ENCODE results near the gene SNURF.
"Not testable (repeated sequence)": the region's sequence is repeated elsewhere in the genome, so short reads cannot be mapped to it uniquely, and the experiment has no call there.

Gene SNURF, protein sequence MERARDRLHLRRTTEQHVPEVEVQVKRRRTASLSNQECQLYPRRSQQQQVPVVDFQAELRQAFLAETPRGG

DNA sequence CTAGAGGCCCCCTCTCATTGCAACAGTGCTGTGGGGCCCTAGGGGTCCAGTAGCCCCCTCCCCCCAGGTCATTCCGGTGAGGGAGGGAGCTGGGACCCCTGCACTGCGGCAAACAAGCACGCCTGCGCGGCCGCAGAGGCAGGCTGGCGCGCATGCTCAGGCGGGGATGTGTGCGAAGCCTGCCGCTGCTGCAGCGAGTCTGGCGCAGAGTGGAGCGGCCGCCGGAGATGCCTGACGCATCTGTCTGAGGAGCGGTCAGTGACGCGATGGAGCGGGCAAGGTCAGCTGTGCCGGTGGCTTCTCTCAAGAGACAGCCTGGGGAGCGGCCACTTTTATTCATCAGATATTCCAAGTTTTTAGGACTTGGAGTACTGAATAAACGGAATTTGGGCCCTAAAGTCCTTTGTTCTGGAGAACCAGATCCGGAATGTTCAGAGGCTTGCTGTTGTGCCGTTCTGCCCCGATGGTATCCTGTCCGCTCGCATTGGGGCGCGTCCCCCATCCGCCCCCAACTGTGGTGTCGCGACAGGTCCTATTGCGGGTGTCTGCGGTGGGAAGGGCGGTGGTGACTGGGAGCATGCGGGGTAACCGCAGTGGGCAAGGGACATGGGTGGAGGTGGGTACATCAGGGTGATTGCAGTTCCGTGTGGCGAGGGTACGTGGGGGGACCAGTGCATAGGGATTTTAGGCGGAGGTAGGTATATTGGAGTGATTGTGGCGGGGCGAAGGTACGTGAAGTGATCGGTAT lies at the start of gene SNURF, which contains the start of gene SNRPN:
TSS of gene SNURF (plus strand) at position 205 of the 748 bp plus-strand sequence. CDS start at position 267, 62 bp downstream.
TSS of gene SNRPN (plus strand) at position 205 of the 748 bp plus-strand sequence. CDS start 19,467 bp downstream, outside the sequence.
- peak; percentile 80 for DNase-seq
- in situ Hi-C loops (cut with HindIII; ENCODE audit: low pct_ligation_motif_present, low pct_unique_long_range_greater_than_20kb, low sequenced_read_pairs) = no loop called here

DNA sequence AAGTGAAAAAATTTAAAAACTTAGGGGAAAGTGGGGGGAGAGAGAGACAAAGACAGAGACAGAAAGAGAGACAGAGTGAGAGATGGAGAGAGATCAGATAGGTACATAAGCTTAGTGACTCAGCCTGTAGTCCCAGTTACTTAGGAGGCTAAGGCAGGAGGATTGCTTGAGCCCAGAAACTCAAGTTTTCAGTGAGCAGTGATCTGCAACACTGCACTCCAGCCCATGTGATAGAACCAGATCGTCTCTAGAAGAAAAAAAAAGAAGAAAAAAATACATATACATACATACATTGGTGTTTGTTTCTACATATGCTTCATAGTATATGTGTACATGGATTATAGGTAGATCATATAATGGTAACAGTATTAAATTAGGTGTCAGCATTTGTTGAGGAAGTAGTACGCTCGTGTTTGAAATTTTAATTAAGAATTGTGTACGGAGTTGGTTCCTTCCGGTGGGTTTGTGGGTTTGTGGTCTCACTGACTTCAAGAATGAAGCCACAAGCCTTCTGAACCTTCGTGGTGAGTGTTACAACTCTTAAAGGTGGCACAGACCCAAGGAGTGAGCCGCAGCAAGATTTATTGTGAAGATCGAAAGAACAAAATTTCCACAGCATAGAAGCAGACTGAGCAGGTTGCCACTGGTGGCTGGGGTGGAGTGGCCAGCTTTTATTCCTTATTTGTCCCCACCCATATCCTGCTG lies 38.3 kb upstream of the SNURF start:
- in situ Hi-C loops (cut with HindIII; ENCODE audit: low pct_ligation_motif_present, low pct_unique_long_range_greater_than_20kb, low sequenced_read_pairs) = no loop called here
- no peak for DNase-seq

DNA sequence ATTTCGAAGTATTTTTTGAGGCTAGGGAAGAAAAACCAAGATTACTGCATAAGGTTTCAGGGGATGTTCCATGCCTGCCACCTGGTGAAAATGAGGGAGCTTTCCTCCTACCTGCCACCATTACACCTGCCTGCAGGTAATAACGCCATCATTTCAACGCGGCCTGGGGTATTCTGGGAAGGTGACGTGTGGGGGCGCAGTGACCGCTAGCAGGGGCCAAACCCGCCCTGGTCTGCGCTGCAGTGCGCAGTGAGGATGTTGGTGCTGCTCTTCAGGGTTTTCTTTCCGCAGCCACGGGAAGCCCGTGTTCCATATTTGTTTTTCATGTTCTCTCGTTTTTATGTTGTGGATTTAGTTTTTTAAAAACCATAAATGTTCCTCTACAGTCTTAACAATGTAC lies 37.4 kb upstream of the SNURF start:
- in situ Hi-C loops (cut with HindIII; ENCODE audit: low pct_ligation_motif_present, low pct_unique_long_range_greater_than_20kb, low sequenced_read_pairs) = no loop called here
- DNase-seq = no peak

DNA sequence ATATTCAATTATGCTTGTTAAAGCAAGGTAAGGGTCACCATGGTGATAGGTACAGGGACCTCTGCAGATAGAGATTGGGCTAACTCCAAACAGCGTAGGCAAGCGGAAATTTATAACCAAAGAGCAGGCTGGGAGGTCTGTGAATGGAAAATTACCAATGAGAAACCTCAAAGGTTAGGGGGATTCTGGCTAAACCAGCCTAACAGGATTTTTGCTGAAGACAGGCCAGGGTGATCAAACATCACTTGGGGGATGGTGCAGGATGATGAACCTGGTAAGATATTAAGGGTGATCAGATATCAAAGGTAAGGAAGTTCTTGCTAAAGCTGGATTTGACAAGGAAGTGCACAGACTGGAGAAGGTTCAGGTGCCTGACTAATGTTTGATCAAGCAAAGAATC lies 35.3 kb upstream of the SNURF start:
- in situ Hi-C loops (cut with HindIII; ENCODE audit: low pct_ligation_motif_present, low pct_unique_long_range_greater_than_20kb, low sequenced_read_pairs) = no loop called here
- DNase-seq = no peak

DNA sequence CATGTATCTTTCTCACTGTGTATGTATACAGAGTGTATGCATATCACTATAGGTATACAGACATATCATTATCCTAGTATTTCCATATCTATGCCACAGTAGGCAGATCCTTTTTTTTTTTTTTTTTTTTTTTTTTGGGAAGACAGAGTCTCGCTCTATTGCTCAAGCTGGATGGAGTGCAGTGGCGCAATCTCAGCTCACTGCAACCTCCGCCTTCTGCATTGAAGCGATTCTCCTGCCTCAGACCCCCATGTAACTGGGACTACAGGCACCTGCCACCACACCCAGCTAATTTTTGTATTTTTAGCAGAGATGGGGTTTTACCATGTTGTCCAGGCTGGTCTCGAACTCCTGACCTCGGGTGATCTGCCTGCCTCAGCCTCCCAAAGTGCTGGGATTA lies 32.0 kb upstream of the SNURF start:
- in situ Hi-C loops (cut with HindIII; ENCODE audit: low pct_ligation_motif_present, low pct_unique_long_range_greater_than_20kb, low sequenced_read_pairs); DNase-seq: not testable (repeated sequence)

DNA sequence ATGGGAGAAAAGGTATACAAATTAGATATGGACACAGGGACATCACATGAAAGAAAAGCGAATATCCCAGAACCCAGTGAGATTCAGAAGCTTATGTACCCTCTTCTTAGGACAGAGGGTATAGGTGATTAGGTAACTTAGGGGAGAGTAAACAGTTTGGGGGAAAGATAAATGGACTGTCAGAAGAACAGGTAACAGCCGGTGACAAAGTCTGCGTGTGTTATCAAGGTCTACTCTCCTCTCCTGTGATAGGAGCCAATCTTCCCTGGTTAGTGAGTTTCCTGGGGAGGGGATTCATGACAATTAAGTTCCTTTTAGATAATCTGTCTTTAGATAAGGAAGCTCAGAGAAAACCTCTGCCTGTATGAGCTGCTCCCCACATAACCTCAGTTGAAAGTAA lies 30.6 kb upstream of the SNURF start:
- in situ Hi-C loops (cut with HindIII; ENCODE audit: low pct_ligation_motif_present, low pct_unique_long_range_greater_than_20kb, low sequenced_read_pairs) = no loop called here
- no peak for DNase-seq

DNA sequence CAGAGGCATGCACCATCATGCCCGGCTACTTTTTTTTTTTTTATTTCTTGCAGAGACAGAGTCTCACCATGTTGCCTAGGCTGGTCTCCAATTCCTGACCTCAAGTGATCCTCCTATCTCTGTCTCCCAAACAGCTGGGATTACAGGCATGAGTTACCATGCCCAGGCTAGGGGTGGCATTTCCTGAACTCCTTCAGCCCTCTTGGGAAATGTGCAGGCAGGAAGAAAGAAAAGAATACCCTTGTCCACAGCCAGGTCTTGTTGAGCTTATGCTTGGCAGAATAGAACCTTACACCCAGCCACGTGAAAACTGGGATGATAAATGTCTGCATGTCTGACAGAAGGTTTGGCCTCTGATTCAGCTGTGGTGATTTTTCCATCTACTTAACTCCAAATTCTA lies 30.2 kb upstream of the SNURF start:
- in situ Hi-C loops (cut with HindIII; ENCODE audit: low pct_ligation_motif_present, low pct_unique_long_range_greater_than_20kb, low sequenced_read_pairs) = no loop called here
- DNase-seq = no peak

DNA sequence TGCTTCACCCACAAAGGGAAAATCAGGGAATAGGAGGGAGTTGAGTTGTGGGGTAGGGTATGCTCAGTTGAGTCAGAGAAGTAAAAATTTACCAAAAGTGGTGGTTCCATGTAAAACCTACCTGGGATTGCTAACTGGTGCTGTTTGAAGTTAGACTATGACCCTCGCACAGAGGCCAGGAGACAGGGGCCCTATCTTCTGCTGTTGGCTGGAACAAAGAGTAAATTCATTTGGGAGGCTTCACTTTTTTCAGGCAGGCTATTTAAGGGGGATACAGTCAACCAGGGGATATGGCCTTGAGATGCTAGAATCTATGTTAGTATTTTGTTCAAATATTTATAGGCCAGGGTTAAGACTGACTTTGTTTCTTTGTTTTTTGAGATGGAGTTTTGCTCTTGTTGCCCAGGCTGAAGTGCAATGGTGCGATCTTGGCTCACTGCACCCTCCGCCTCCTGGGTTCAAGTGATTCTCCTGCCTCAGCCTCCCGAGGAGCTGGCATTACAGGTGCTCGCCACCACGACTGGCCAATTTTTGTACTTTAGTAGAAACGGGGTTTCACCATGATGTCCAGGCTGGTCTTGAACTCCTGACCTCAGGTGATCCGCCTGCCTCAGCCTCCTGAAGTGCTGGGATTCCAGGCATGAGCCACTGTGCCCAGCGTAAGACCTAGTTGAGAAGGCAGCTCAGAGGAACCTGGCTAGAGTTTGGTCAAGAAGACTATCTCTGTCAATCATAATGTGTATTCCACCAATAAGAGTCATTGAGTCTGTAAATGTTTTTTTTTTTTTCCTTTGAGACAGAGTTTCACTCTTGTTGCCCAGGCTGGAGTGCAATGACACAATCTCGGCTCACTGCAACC lies 22.7 kb upstream of the SNURF start:
- in situ Hi-C loops (cut with HindIII; ENCODE audit: low pct_ligation_motif_present, low pct_unique_long_range_greater_than_20kb, low sequenced_read_pairs); DNase-seq: not testable (repeated sequence)

DNA sequence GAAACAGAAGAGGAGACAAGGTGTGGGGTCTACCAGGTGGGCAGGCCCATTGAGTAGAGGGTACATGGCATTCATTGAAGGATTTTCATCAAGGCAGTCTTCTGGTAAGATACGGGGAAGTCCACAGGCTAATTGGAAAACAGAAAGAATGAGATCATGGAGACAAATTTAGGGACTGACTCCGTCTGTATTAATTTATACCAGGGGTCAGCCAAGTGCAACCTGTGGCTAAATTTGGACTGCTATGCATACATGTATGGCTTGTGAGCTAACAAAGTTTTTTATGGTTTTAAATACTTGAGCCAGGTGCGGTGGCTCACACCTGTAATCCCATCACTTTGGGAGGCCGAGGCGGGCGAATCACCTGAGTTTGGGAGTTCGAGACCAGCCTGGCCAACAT lies 21.1 kb upstream of the SNURF start:
- DNase-seq = no peak
- in situ Hi-C loops (cut with HindIII; ENCODE audit: low pct_ligation_motif_present, low pct_unique_long_range_greater_than_20kb, low sequenced_read_pairs) = no loop called here

DNA sequence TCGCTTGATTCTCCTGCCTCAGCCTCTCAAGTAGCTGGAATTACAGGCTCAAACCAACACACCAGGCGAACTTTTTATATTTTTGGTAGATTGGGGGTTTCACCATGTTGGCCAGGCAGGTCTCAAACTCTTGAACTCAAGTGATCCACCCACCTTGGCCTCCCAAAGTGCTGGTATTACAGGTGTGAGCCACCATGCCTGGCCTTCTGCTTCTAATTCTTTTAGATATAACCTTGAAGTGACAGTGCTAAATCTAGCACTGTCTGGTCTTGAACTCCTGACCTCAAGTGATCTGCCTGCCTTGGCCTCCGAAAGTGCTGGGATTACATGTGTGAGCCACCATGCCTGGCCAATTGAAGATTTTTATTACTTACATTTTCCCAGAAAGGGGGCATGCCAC lies 16.6 kb upstream of the SNURF start:
- DNase-seq; in situ Hi-C loops (cut with HindIII; ENCODE audit: low pct_ligation_motif_present, low pct_unique_long_range_greater_than_20kb, low sequenced_read_pairs): not testable (repeated sequence)

DNA sequence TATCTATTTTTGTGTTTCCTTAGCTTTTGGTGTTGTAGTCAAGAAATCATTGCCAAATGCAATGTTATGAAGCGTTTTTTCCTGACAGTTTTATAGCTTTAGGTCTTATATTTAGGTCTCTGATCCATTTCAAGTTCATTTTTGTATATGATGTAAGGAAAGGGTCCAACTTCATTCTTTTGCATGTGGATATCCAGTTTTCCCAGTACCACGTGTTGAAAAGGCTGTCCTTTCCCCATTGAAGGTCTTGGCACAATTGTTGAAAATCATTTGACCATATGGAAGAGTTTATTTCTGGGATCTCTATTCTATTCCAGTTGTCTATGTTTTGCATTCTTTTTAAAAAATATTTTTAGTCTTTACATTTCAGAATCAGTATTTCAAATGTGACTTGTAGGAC lies 14.6 kb upstream of the SNURF start:
- DNase-seq = no peak
- in situ Hi-C loops (cut with HindIII; ENCODE audit: low pct_ligation_motif_present, low pct_unique_long_range_greater_than_20kb, low sequenced_read_pairs) = no loop called here

DNA sequence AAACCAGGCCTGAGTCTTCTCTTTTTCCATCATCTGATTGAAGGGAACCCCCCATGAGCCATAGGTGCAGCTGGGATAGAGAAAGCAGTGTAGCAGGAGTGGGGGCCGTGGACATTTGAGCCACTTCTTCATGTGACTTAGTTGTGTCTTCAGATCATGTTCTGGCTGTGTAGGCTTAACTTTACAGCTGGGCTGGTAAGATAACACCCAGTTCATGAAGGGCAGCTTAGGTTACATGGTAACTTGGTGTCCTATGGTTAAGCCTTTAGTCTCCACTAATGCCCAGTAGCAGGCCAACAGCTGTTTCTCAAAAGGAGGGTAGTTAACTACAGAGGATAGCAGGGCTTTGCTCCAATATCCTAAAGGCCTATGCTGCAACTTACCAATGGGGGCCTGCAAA lies 11.4 kb upstream of the SNURF start:
- in situ Hi-C loops (cut with HindIII; ENCODE audit: low pct_ligation_motif_present, low pct_unique_long_range_greater_than_20kb, low sequenced_read_pairs) = no loop called here

DNA sequence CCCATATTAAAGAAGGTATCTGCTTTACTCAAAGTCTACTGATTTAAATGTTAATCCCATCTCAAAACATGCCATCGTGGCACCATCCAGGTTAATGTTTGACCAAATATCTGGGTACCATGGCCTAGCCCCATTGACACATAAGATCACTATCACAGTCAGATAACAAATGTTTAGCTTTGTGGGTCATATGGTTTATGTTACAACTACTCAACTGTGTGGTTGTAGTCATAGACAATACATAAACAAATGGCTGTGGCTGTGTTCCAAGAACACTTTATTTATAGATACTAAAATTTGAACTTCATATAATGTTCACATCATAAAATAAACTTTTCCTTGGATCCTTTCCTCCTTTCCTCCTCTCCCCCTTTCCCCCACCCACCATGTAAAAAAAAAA lies 9.8 kb upstream of the SNURF start:
- in situ Hi-C loops (cut with HindIII; ENCODE audit: low pct_ligation_motif_present, low pct_unique_long_range_greater_than_20kb, low sequenced_read_pairs) = no loop called here
- DNase-seq = no peak

More for the DNA sequence above, 11.4 kb upstream of the SNURF start:
- no peak for DNase-seq

DNA sequence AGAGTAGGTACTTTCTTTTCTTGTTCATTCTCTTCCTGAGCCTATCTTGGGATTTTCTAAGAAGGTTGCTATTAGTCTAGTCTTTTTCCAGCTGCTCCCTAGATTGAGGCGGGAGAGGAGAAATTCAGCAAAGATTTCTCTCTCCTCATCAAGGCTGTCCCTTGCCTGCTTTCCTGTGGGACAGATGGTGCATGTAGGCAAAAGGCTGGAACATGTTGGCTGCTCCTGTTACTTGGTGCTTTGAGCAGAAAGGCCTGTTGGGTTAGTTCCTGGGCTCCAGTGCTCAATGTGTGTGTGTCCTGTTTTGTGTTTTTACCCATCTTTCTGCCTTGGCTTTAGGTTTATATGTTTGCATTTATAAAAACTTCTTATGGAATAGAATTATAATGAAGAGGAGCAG lies 9.1 kb upstream of the SNURF start:
- no peak for DNase-seq
- in situ Hi-C loops (cut with HindIII; ENCODE audit: low pct_ligation_motif_present, low pct_unique_long_range_greater_than_20kb, low sequenced_read_pairs) = no loop called here

DNA sequence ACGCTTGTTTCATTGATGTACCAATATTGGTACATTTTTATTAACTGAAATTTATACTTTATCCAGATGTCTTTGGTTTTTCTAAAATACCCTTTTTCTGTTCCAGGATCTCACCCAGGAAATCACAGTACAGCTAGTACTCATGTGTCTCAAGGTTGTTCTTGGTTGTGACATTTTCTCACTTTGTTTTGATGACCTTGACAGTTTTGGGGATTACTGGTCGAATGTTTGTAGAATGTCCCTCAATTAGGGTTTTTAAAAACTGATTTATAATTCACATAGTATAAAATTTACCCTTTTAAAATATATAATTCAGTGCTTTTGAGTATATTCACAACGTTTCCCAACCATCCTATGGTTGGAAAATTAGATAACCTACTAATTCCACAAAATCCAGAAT lies 6.3 kb upstream of the SNURF start:
- in situ Hi-C loops (cut with HindIII; ENCODE audit: low pct_ligation_motif_present, low pct_unique_long_range_greater_than_20kb, low sequenced_read_pairs) = no loop called here
- no peak for DNase-seq

DNA sequence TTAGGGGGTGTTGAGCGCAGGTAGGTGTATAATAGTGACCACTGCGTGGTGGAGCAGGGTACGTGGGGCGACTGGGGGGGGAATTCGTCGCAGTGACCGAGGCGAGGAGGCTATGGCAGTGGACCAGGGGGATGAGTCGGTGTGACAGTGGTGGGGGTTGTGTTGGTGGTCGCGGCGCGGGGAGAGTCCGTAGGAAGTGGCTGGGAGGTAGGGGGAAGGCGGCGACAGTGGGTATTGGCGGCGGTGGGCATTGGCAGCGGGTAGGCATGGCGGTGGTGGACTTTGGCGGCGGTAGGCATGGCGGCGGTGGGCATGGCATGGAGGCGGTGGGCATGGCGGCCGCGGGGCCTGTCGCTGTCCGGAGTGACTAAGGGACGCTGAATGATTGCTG lies 739 bp downstream of the SNURF start:
- in situ Hi-C loops (cut with HindIII; ENCODE audit: low pct_ligation_motif_present, low pct_unique_long_range_greater_than_20kb, low sequenced_read_pairs) = no loop called here

DNA sequence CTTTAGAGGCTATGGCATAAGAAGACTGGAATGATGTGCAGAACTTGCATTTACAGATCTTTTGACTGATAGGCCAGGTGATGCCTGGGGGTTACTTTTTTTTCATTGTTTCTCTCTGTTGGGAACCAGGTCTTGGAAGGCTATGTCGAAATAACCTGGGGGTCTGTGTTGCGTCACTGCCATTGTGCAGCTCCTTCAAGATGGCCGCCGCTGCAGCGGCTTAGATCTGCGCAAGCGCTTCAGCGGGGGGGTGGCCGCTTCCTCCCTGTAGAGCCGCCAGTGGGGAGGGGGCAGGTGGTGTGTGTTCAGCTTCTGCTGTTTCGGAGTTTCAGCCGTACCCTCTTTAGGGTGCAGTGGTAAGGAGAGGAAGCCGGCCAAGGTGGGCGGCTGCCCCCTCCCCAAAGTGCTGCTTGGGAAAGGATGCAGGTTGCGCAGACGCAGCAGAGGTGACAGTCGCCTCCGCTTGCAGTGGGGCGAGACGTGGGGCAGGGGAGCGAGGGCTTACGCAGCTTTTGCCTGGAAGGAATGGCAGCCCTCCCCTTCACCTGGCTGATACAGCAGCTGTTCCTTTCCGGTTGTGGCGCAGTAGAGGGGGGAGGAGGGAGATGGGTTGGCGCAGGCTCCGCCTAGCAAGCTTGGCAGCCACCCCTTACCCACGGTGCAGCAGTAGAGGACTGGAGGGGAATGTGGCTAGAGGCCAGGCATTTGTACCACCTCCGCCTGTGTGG lies 1.5 kb downstream of the SNURF start:
- in situ Hi-C loops (cut with HindIII; ENCODE audit: low pct_ligation_motif_present, low pct_unique_long_range_greater_than_20kb, low sequenced_read_pairs) = no loop called here
- DNase-seq = peak; percentile 80

More for the DNA sequence above, 739 bp downstream of the SNURF start:
- peak; percentile 2 for DNase-seq

DNA sequence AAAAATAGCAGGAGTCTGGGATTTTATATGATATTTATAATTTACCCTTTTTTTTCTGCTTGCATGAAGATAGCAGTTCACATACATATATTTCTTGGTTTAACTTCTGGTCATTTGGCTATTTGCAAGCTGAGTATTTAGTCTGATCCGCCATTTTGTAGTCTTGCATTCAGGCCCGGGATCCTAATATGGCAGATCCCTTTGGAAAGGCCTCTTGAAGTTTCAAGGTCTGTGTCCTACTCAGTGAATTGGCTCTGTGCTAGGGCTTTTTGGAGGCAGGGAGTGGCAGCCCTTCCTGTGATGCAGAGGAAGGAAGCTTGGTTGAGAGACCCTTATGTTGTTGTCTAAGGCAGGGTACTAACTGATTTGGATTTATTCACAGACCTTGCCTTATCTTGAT lies 2.9 kb downstream of the SNURF start:
- no peak for DNase-seq
- in situ Hi-C loops (cut with HindIII; ENCODE audit: low pct_ligation_motif_present, low pct_unique_long_range_greater_than_20kb, low sequenced_read_pairs) = no loop called here
